K562 (cell line): Measurements from ENCODE around the gene TBP. TPM values are rescaled to one million over a fixed set of nuclear protein-coding genes. Genes with fewer than 3 reads are reported as not detected.

ENCODE experiments used
- ATAC-seq: fragments of 200-7000 bp; cut with Tn5 transposase; 3 replicates; pipeline ENCODE4 v1.9.1; 2020; ENCODE audit warnings: moderate library complexity
- BruUV-seq: library from RNA; stranded (reverse); fragments of 400-500 nt; replicated peaks from 2 replicates; lab custom pipeline; 2021; lab: Mats Ljungman, UMichigan
- CTCF ChIA-PET: fragments of 300-600 bp; formaldehyde crosslinking; extraction: SDS; loops from one replicate; lab custom pipeline; 2021; ENCODE audit warnings: low intra/inter-chr PET ratio; lab: Yijun Ruan, JAX
- POLR2A ChIA-PET: fragments of 300-600, 350-650 bp; sonication (Branson Sonifier 250); formaldehyde crosslinking; extraction: SDS; loops from one replicate; lab custom pipeline; 2021; ENCODE audit warnings: antibody characterized with exemption, inconsistent platforms; lab: Yijun Ruan, JAX
- DNase-seq, 4 experiments: peaks; one replicate each; pipeline versions ENCODE4 v3.0.0 to v3.0.0-alpha.2; 2011 to 2018; ENCODE audit warnings: low spot score in 3 of 4, mixed read lengths in 3 of 4; ENCODE audit errors: extremely low read depth in 1 of 4
- FAIRE-seq: peaks from 2 replicates; lab custom pipeline; 2011; peaks lifted over from hg19 to GRCh38; lab: Jason Lieb, UNC
- H2AFZ ChIP-seq: 2 replicates; pipeline ENCODE4 v1.6.0; 2011; ENCODE audit warnings: low read depth, low read length, control low read depth, inconsistent platforms
- H3K27ac ChIP-seq: fragments of 200-600 bp; 3 replicates; pipeline ENCODE4 v1.8.0; 2011; ENCODE audit warnings: low read depth, mild to moderate bottlenecking, control low read depth, inconsistent platforms, low read length, moderate library complexity, mixed read lengths; ENCODE audit errors: extremely low read depth
- H3K27me3 ChIP-seq, 2 experiments: fragments of 300-600 bp in 1 of 2; 2 replicates in 1 of 2; 3 replicates in 1 of 2; pipeline versions ENCODE4 v1.6.0 to v1.8.0; 2011; ENCODE audit warnings: inconsistent platforms in 2 of 2, low read length in 2 of 2, mild to moderate bottlenecking in 1 of 2, mixed read lengths in 1 of 2, moderate library complexity in 1 of 2; ENCODE audit not compliant: control insufficient read depth in 2 of 2, insufficient read depth in 2 of 2
- H3K36me3 ChIP-seq: fragments of 300-600 bp; 3 replicates; pipeline ENCODE4 v1.8.0; 2011; ENCODE audit warnings: mild to moderate bottlenecking, low read length, inconsistent platforms; ENCODE audit not compliant: control insufficient read depth, insufficient read depth
- H3K4me1 ChIP-seq, 2 experiments: fragments of 200-600 bp in 1 of 2; replicated peaks in 1 of 2; 2 replicates in 1 of 2; 3 replicates in 1 of 2; pipeline versions ENCODE4 v1.5.1 to v1.8.0; 2011; ENCODE audit warnings: inconsistent platforms in 2 of 2, low read length in 2 of 2, mild to moderate bottlenecking in 1 of 2, mixed read lengths in 1 of 2, moderate library complexity in 1 of 2; ENCODE audit not compliant: control insufficient read depth in 2 of 2, insufficient read depth in 2 of 2
- H3K4me2 ChIP-seq: 2 replicates; pipeline ENCODE4 v1.6.1; 2011; ENCODE audit warnings: low read length, control low read depth, inconsistent platforms, mixed read lengths; ENCODE audit not compliant: insufficient read depth
- H3K4me3 ChIP-seq: fragments of 200-600 bp; sonication (generic), shearing (Covaris generic); 2 replicates; pipeline ENCODE4 v1.5.1; 2016; ENCODE audit warnings: control low read depth, inconsistent platforms
- H3K79me2 ChIP-seq: fragments of 200-600 bp; 3 replicates; pipeline ENCODE4 v1.8.0; 2011; ENCODE audit warnings: low read length, inconsistent platforms; ENCODE audit not compliant: control insufficient read depth, insufficient read depth
- H3K9ac ChIP-seq, 2 experiments: 2 replicates each; pipeline versions ENCODE4 v1.6.0 to v1.6.1; 2011; ENCODE audit warnings: low read depth in 2 of 2, low read length in 2 of 2, control low read depth in 1 of 2, inconsistent platforms in 1 of 2, mild to moderate bottlenecking in 1 of 2, mixed read lengths in 1 of 2; ENCODE audit not compliant: insufficient read depth in 1 of 2
- H3K9me1 ChIP-seq: one replicate; pipeline ENCODE4 v1.6.0; 2011; ENCODE audit warnings: inconsistent platforms, mild to moderate bottlenecking, low read length, moderate library complexity; ENCODE audit not compliant: control insufficient read depth, insufficient read depth
- H3K9me3 ChIP-seq: replicated peaks from 2 replicates; pipeline ENCODE4 v1.5.1; 2011; ENCODE audit warnings: low read depth, low read length, inconsistent platforms; ENCODE audit not compliant: control insufficient read depth, insufficient read depth
- H4K20me1 ChIP-seq: replicated peaks from 2 replicates; pipeline ENCODE4 v1.6.1; 2011; ENCODE audit warnings: low read length, inconsistent platforms, mixed read lengths; ENCODE audit not compliant: control insufficient read depth, insufficient read depth
- JUND ChIP-seq, 2 experiments: IDR thresholded peaks; 2 replicates in 1 of 2; 3 replicates in 1 of 2; pipeline ENCODE4 v1.6.1; 2011; ENCODE audit warnings: borderline replicate concordance in 2 of 2, low read depth in 2 of 2, low read length in 2 of 2, improper control_type of control experiment in 1 of 2, missing biosample characterization in 1 of 2, missing genetic modification characterization in 1 of 2, missing genetic modification reagents in 1 of 2
- POLR3G ChIP-seq: IDR thresholded peaks from 2 replicates; pipeline ENCODE4 v1.6.1; 2011; ENCODE audit not compliant: insufficient read length, insufficient replicate concordance; ENCODE audit errors: extremely low read depth
- ZNF224 ChIP-seq: sonication (generic); formaldehyde crosslinking; IDR thresholded peaks from 2 replicates; pipeline ENCODE4 v1.8.0; 2022; ENCODE audit warnings: mild to moderate bottlenecking, missing genetic modification reagents
- WGBS: fragments of 100-300 bp; shearing (Covaris generic); methylation state at CpG from one replicate; pipeline ENCODE4 v1.1.6; 2016; ENCODE audit warnings: low coverage, mixed read lengths; ENCODE audit not compliant: insufficient coverage; ENCODE audit errors: missing lambda C conversion rate; 5-methylcytosine and 5-hydroxymethylcytosine counted together
- in situ Hi-C: fragments of 300-500 bp; cut with MboI; formaldehyde crosslinking; loops from 4 replicates; pipeline ENCODE4 v1.15.0; 2018; ENCODE audit warnings: inconsistent platforms, mixed read lengths
- intact Hi-C: fragments of 100-400 bp; cut with micrococcal nuclease; formaldehyde crosslinking; loops from 2 replicates; pipeline ENCODE4 v1.14.2; 2022
- polyA plus RNA-seq, 8 experiments: library from polyadenylated mRNA; depleted of rRNA in 4 of 8; stranded (reverse) in 5 of 8; unstranded in 3 of 8; fragments of >200 nt; fragmentation: Nextera tagmentation in 2 of 8; fragmentation: Illumina TruSeq in 1 of 8; extraction: Ambion mirVana in 2 of 8; extraction: Trizol in 1 of 8; gene quantifications; 2 replicates each; pipeline versions ENCODE4 v1.2.1 to v1.2.3, GENCODE V29; 2011 to 2014; ENCODE audit warnings: inconsistent platforms in 1 of 8, missing spikeins in 1 of 8
- total RNA-seq, 7 experiments: library from RNA; depleted of rRNA in 6 of 7; stranded (reverse); fragments of >200 nt in 6 of 7; fragmentation: Illumina TruSeq in 2 of 7; extraction: Trizol in 2 of 7; gene quantifications; 2 replicates each; pipeline versions ENCODE4 v1.2.1 to v1.2.3, GENCODE V29; 2011 to 2021; ENCODE audit warnings: low replicate concordance in 1 of 7
- TF ChIP-seq, protein P1 (sequence below): sonication (generic); formaldehyde crosslinking; IDR thresholded peaks from 2 replicates; pipeline ENCODE4 v1.8.0; 2023; ENCODE audit warnings: mild to moderate bottlenecking, missing genetic modification reagents
- TF ChIP-seq, protein P2 (sequence below): sonication (generic); formaldehyde crosslinking; IDR thresholded peaks from 2 replicates; pipeline ENCODE4 v1.8.0; 2022; ENCODE audit warnings: mild to moderate bottlenecking, missing genetic modification reagents, borderline replicate concordance
- TF ChIP-seq, protein P3 (sequence below): sonication (generic); formaldehyde crosslinking; IDR thresholded peaks from 2 replicates; pipeline ENCODE4 v1.8.0; 2022; ENCODE audit warnings: missing genetic modification reagents, mild to moderate bottlenecking, borderline replicate concordance
- TF ChIP-seq, protein P4 (sequence below): sonication (generic); formaldehyde crosslinking; IDR thresholded peaks from 2 replicates; pipeline ENCODE4 v1.8.1; 2023; ENCODE audit warnings: mild to moderate bottlenecking, missing genetic modification reagents, moderate library complexity

TBP gene
- total and polyA plus RNA-seq, 9 of the 15 experiments (the other 6 are each of a cell fraction or from before 2014, with no cell fraction given) = 28.5 to 86.1 (median 39.5) TPM

DNA sequence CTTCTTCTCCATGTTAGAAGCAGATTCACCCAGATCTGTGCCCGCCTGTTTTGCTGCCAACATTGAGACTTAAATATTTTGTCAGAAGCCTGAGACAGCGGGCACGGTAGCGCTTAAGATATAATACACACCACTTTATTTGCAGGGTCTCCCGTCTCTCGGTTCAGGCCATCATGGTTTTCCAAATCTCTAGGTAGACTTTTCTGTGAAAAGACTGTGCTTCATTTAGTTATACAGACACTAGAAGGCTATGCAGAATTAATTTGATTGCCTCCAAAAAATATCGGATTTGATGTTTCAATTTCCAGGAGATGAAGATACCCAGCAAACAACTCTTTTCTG, 598 bp downstream of the TBP start:
- H3K79me2 ChIP-seq = peaks cover 91% of the 10 kb centered on the region
- H3K36me3 ChIP-seq = peaks cover 52% of the 10 kb centered on the region
- FAIRE-seq = no peak
- H3K9ac ChIP-seq = peak overlapping the region; percentile 94 to 99
- WGBS = 0% methylated on average over 7 of the region's 7 CpGs
- intact Hi-C loops = loop anchor here (2.0 kb wide), 1 partner anchor 30 kb away; the partner anchor contains the start of gene PDCD2
- CTCF ChIA-PET = no interaction called here
- peak overlapping the region; percentile 100 for H3K4me2 ChIP-seq
- peak overlapping the region; percentile 69 for H3K4me3 ChIP-seq
- H3K9me3 ChIP-seq = no peaks in the 10 kb centered on the region
- peaks cover 3 to 23% of the 10 kb centered on the region in 2 experiments; a peak in 4 of 5 replicates for H3K4me1 ChIP-seq
- no peak for DNase-seq
- no peak for ATAC-seq
- H4K20me1 ChIP-seq = peaks cover 30% of the 10 kb centered on the region
- in situ Hi-C loops = no loop called here
- no TSS peak for BruUV-seq
- TF ChIP-seq ZNF224 (CRISPR knock-in tag) (0 out of 2 replicates have a peak, but pooled peaks have one; percentile 55), JUND (IDR thresholded peaks at IDR 0.05; ENCODE audit: borderline replicate concordance, low read depth, low read length) (no peak), JUND (tag; IDR thresholded peaks at IDR 0.05; ENCODE audit: borderline replicate concordance, low read depth, low read length) (no peak), POLR3G (no peak)
- TF ChIP-seq, protein P1, sequence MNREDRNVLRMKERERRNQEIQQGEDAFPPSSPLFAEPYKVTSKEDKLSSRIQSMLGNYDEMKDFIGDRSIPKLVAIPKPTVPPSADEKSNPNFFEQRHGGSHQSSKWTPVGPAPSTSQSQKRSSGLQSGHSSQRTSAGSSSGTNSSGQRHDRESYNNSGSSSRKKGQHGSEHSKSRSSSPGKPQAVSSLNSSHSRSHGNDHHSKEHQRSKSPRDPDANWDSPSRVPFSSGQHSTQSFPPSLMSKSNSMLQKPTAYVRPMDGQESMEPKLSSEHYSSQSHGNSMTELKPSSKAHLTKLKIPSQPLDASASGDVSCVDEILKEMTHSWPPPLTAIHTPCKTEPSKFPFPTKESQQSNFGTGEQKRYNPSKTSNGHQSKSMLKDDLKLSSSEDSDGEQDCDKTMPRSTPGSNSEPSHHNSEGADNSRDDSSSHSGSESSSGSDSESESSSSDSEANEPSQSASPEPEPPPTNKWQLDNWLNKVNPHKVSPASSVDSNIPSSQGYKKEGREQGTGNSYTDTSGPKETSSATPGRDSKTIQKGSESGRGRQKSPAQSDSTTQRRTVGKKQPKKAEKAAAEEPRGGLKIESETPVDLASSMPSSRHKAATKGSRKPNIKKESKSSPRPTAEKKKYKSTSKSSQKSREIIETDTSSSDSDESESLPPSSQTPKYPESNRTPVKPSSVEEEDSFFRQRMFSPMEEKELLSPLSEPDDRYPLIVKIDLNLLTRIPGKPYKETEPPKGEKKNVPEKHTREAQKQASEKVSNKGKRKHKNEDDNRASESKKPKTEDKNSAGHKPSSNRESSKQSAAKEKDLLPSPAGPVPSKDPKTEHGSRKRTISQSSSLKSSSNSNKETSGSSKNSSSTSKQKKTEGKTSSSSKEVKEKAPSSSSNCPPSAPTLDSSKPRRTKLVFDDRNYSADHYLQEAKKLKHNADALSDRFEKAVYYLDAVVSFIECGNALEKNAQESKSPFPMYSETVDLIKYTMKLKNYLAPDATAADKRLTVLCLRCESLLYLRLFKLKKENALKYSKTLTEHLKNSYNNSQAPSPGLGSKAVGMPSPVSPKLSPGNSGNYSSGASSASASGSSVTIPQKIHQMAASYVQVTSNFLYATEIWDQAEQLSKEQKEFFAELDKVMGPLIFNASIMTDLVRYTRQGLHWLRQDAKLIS (CRISPR knock-in tag) = 0 out of 2 replicates have a peak, but pooled peaks have one; percentile 57
- TF ChIP-seq, protein P2, sequence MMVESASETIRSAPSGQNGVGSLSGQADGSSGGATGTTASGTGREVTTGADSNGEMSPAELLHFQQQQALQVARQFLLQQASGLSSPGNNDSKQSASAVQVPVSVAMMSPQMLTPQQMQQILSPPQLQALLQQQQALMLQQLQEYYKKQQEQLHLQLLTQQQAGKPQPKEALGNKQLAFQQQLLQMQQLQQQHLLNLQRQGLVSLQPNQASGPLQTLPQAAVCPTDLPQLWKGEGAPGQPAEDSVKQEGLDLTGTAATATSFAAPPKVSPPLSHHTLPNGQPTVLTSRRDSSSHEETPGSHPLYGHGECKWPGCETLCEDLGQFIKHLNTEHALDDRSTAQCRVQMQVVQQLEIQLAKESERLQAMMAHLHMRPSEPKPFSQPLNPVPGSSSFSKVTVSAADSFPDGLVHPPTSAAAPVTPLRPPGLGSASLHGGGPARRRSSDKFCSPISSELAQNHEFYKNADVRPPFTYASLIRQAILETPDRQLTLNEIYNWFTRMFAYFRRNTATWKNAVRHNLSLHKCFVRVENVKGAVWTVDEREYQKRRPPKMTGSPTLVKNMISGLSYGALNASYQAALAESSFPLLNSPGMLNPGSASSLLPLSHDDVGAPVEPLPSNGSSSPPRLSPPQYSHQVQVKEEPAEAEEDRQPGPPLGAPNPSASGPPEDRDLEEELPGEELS (CRISPR knock-in tag) = 0 out of 2 replicates have a peak, but pooled peaks have one; percentile 35
- TF ChIP-seq, protein P3, sequence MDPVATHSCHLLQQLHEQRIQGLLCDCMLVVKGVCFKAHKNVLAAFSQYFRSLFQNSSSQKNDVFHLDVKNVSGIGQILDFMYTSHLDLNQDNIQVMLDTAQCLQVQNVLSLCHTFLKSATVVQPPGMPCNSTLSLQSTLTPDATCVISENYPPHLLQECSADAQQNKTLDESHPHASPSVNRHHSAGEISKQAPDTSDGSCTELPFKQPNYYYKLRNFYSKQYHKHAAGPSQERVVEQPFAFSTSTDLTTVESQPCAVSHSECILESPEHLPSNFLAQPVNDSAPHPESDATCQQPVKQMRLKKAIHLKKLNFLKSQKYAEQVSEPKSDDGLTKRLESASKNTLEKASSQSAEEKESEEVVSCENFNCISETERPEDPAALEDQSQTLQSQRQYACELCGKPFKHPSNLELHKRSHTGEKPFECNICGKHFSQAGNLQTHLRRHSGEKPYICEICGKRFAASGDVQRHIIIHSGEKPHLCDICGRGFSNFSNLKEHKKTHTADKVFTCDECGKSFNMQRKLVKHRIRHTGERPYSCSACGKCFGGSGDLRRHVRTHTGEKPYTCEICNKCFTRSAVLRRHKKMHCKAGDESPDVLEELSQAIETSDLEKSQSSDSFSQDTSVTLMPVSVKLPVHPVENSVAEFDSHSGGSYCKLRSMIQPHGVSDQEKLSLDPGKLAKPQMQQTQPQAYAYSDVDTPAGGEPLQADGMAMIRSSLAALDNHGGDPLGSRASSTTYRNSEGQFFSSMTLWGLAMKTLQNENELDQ (CRISPR knock-in tag) = peak; percentile 93; the same call in 1 of the 2 replicates
- TF ChIP-seq, protein P4, sequence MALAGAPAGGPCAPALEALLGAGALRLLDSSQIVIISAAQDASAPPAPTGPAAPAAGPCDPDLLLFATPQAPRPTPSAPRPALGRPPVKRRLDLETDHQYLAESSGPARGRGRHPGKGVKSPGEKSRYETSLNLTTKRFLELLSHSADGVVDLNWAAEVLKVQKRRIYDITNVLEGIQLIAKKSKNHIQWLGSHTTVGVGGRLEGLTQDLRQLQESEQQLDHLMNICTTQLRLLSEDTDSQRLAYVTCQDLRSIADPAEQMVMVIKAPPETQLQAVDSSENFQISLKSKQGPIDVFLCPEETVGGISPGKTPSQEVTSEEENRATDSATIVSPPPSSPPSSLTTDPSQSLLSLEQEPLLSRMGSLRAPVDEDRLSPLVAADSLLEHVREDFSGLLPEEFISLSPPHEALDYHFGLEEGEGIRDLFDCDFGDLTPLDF (CRISPR knock-in tag) = 0 out of 2 replicates have a peak, but pooled peaks have one; percentile 33
- peak overlapping the region; percentile 86 for H3K27ac ChIP-seq
- H3K9me1 ChIP-seq = no peaks in the 10 kb centered on the region
- no peaks in the 10 kb centered on the region for H3K27me3 ChIP-seq
- H2AFZ ChIP-seq = peak overlapping the region; percentile 89
- POLR2A ChIA-PET = interaction anchor here (0.7 to 2.4 kb wide), 4 partner anchors 11 to 912 kb away, joined by 3 to 8 read pairs (median 5); partner anchors contain the start of gene PDCD2
